Activated CD4-positive, alpha-beta T cell treated with anti-CD3 and anti-CD28 coated beads, Interleukin-2, amount 50 U/mL, for 4 hours (primary cell): ENCODE results near the gene DPP6.

ENCODE experiments used
- DNase-seq, 2 experiments: peaks; one replicate each; pipeline ENCODE4 v3.0.0-alpha.2; 2020

The DPP6 gene

GRCh38 chr7:154568346-154568745 lies 516.1 kb downstream of the DPP6 start:
- DNase-seq, result no peak

- no peak for DNase-seq
These were observed 517.7 kb downstream of the DPP6 start for GRCh38 chr7:154569916-154570315.

GRCh38 chr7:154571772-154572171 lies 519.6 kb downstream of the DPP6 start:
- no peak for DNase-seq

GRCh38 chr7:154574235-154574634 lies 522.0 kb downstream of the DPP6 start:
- no peak for DNase-seq

GRCh38 chr7:154575497-154575896 lies 523.3 kb downstream of the DPP6 start:
- DNase-seq, result no peak

GRCh38 chr7:154576604-154577003 lies 524.4 kb downstream of the DPP6 start:
- no peak for DNase-seq

GRCh38 chr7:154577141-154577873 lies 525.1 kb downstream of the DPP6 start:
- no peak for DNase-seq

GRCh38 chr7:154578336-154578735 lies 526.1 kb downstream of the DPP6 start:
- DNase-seq, result no peak

GRCh38 chr7:154579711-154580110 lies 527.5 kb downstream of the DPP6 start:
- DNase-seq, result no peak

- no peak for DNase-seq
These were observed 529.2 kb downstream of the DPP6 start for GRCh38 chr7:154581251-154581890.

GRCh38 chr7:154583454-154583853 lies 531.3 kb downstream of the DPP6 start:
- no peak for DNase-seq

- DNase-seq, result no peak
These were observed 532.4 kb downstream of the DPP6 start for GRCh38 chr7:154584352-154585252.

- no peak for DNase-seq
These were observed 535.6 kb downstream of the DPP6 start for GRCh38 chr7:154587792-154588191.

- no peak for DNase-seq
These were observed 539.3 kb downstream of the DPP6 start for GRCh38 chr7:154591544-154591943.

GRCh38 chr7:154592388-154592787 lies 540.2 kb downstream of the DPP6 start:
- no peak for DNase-seq

- no peak for DNase-seq
These were observed 546.2 kb downstream of the DPP6 start for GRCh38 chr7:154598396-154598795.

GRCh38 chr7:154598864-154599263 lies 546.7 kb downstream of the DPP6 start:
- no peak for DNase-seq

GRCh38 chr7:154610903-154611302 lies 558.7 kb downstream of the DPP6 start:
- no peak for DNase-seq

GRCh38 chr7:154613811-154614210 lies 561.6 kb downstream of the DPP6 start:
- no peak for DNase-seq

- DNase-seq, result no peak
These were observed 568.0 kb downstream of the DPP6 start for GRCh38 chr7:154620141-154620755.

GRCh38 chr7:154623399-154623798 lies 571.2 kb downstream of the DPP6 start:
- DNase-seq, result no peak

GRCh38 chr7:154627646-154628290 lies 575.6 kb downstream of the DPP6 start:
- no peak for DNase-seq

GRCh38 chr7:154628556-154628955 lies 576.4 kb downstream of the DPP6 start:
- DNase-seq, result no peak
